ENCODE data around the gene ZCCHC13. TPM values are rescaled to one million over a fixed set of nuclear protein-coding genes. Genes with fewer than 3 reads are reported as not detected.
"Not testable (repeated sequence)": the region's sequence is repeated elsewhere in the genome, so short reads cannot be mapped to it uniquely, and the experiment has no call there.

The ZCCHC13 gene
- not detected for polyA plus RNA-seq (2013, experiment 1 of 2; ENCODE audit: insufficient read length)
- not detected for polyA plus RNA-seq (2013, experiment 2 of 2; ENCODE audit: insufficient read length)

GRCh38 chrX:74304016-74304415 is at the start of gene ZCCHC13:
TSS of gene ZCCHC13 (plus strand) at chrX:74304180. CDS start at chrX:74304267, 87 bp downstream.
- DNase-seq = no peak

GRCh38 chrX:74258111-74258510 is 45.9 kb upstream of the ZCCHC13 start:
- not testable (repeated sequence) for DNase-seq

GRCh38 chrX:74259885-74260491 is 44.0 kb upstream of the ZCCHC13 start:
- no peak for DNase-seq

GRCh38 chrX:74262452-74263209 is 41.3 kb upstream of the ZCCHC13 start:
- DNase-seq = no peak

- no peak for DNase-seq
Observed at GRCh38 chrX:74270393-74270792, 33.6 kb upstream of the ZCCHC13 start.

- no peak for DNase-seq
Observed at GRCh38 chrX:74272230-74272629, 31.8 kb upstream of the ZCCHC13 start.

- no peak for DNase-seq
Observed at GRCh38 chrX:74274516-74274915, 29.5 kb upstream of the ZCCHC13 start.

- DNase-seq = no peak
Observed at GRCh38 chrX:74277320-74277719, 26.7 kb upstream of the ZCCHC13 start.

- DNase-seq = no peak
Observed at GRCh38 chrX:74277846-74278245, 26.1 kb upstream of the ZCCHC13 start.

- no peak for DNase-seq
Observed at GRCh38 chrX:74280759-74281158, 23.2 kb upstream of the ZCCHC13 start.

- DNase-seq = no peak
Observed at GRCh38 chrX:74284391-74284952, 19.5 kb upstream of the ZCCHC13 start.

GRCh38 chrX:74286950-74287740 is 16.8 kb upstream of the ZCCHC13 start:
- peak; percentile 32 for DNase-seq

GRCh38 chrX:74291577-74291963 is 12.4 kb upstream of the ZCCHC13 start:
- no peak for DNase-seq

GRCh38 chrX:74291964-74292807 is 11.8 kb upstream of the ZCCHC13 start:
- DNase-seq = peak; percentile 90

GRCh38 chrX:74292808-74293123 is 11.2 kb upstream of the ZCCHC13 start:
- no peak for DNase-seq

GRCh38 chrX:74293343-74293946 is 10.5 kb upstream of the ZCCHC13 start:
- peak; percentile 76 for DNase-seq

- no peak for DNase-seq
Observed at GRCh38 chrX:74295101-74295500, 8.9 kb upstream of the ZCCHC13 start.

GRCh38 chrX:74297766-74298165 is 6.2 kb upstream of the ZCCHC13 start:
- no peak for DNase-seq

- no peak for DNase-seq
Observed at GRCh38 chrX:74300869-74301268, 3.1 kb upstream of the ZCCHC13 start.

GRCh38 chrX:74318672-74319071 is 14.7 kb downstream of the ZCCHC13 start:
- DNase-seq = no peak

- DNase-seq = not testable (repeated sequence)
Observed at GRCh38 chrX:74319321-74319720, 15.3 kb downstream of the ZCCHC13 start.

- DNase-seq = no peak
Observed at GRCh38 chrX:74321191-74321590, 17.2 kb downstream of the ZCCHC13 start.
